Tibial nerve (tissue), 4 donors: ENCODE data around the gene DIP2B.

Experiments used
- CTCF ChIP-seq, 5 experiments: fragments of 200-600 bp in 3 of 5; fragments of 450-650 bp in 2 of 5; sonication (generic) in 3 of 5; IDR thresholded peaks; one replicate each; pipeline ENCODE4 v1.5.1; 2016 to 2019; ENCODE audit warnings: antibody characterized with exemption in 5 of 5, mild to moderate bottlenecking in 3 of 5, moderate library complexity in 2 of 5
- EP300 ChIP-seq, 2 donors: sonication (generic); formaldehyde crosslinking; IDR thresholded peaks; one replicate each; pipeline ENCODE4 v1.6.1; 2017; ENCODE audit warnings: antibody characterized with exemption in 2 of 2, mild to moderate bottlenecking in 1 of 2
- POLR2A ChIP-seq, 2 donors: fragments of 450-650 bp; IDR thresholded peaks; one replicate each; pipeline ENCODE4 v1.6.1; 2017; ENCODE audit warnings: antibody characterized with exemption in 2 of 2, mild to moderate bottlenecking in 2 of 2, moderate library complexity in 2 of 2

DNA sequence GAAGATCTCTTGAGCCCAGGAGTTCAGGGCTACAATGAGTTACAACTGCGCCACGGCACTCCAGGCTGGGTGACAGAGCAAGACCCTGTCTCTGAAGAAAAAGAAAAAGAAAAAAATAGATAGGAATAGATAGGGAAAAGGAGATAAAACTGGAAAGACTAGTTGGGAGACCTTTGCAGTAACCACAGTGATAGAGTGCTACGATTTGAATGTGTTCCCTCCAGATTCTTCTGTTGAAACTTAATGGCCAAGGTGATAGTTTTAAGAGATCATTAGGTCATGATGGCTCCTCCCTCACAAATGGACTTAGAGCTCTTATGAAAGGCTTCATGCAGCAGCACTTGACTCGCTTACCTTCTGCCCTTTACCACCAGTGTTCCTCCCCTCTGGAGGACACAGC is 245.6 kb downstream of the DIP2B start:
- TF ChIP-seq CTCF (IDR thresholded peaks at IDR 0.05) = no peak
- no peak for TF ChIP-seq POLR2A (IDR thresholded peaks at IDR 0.05)
- TF ChIP-seq EP300 (IDR thresholded peaks at IDR 0.05) = no peak
